Activated CD4-positive, alpha-beta T cell treated with anti-CD3 and anti-CD28 coated beads for 36 hours (primary cell): ENCODE data around the gene KRTAP10-2. TPM values are rescaled to one million over a fixed set of nuclear protein-coding genes. Genes with fewer than 3 reads are reported as not detected.
"Not testable (repeated sequence)": the region's sequence is repeated elsewhere in the genome, so short reads cannot be mapped to it uniquely, and the experiment has no call there.

Experiments used
- ATAC-seq: fragments of 200-7000 bp; cut with Tn5 transposase; one replicate; pipeline ENCODE4 v1.10.0; 2021; ENCODE audit warnings: mild to moderate bottlenecking, moderate library complexity
- CTCF ChIA-PET: fragments of 350-600 bp; sonication (Branson Sonifier 250); formaldehyde crosslinking; loops from one replicate; lab custom pipeline; 2021; ENCODE audit warnings: antibody characterized with exemption; lab: Charles Lee
- POLR2A ChIA-PET: fragments of 350-600 bp; sonication (Branson Sonifier 250); formaldehyde crosslinking; loops from one replicate; lab custom pipeline; 2021; ENCODE audit warnings: antibody characterized with exemption, inconsistent platforms; lab: Charles Lee
- DNase-seq: peaks from one replicate; pipeline ENCODE4 v3.0.0-alpha.2; 2020
- H3K27ac Mint-ChIP-seq: one replicate; pipeline ENCODE4 v1.8.0; 2021; ENCODE audit warnings: mixed read lengths
- H3K27me3 Mint-ChIP-seq: one replicate; pipeline ENCODE4 v1.8.0; 2021; ENCODE audit warnings: mixed read lengths
- H3K36me3 Mint-ChIP-seq: one replicate; pipeline ENCODE4 v1.8.0; 2021; ENCODE audit warnings: low read depth, mixed read lengths
- H3K4me1 Mint-ChIP-seq: one replicate; pipeline ENCODE4 v1.8.0; 2021; ENCODE audit warnings: mixed read lengths
- H3K4me3 Mint-ChIP-seq: one replicate; pipeline ENCODE4 v1.8.0; 2021; ENCODE audit warnings: mild to moderate bottlenecking, moderate library complexity, mixed read lengths
- H3K9me3 Mint-ChIP-seq: one replicate; pipeline ENCODE4 v1.8.0; 2021; ENCODE audit warnings: low read depth, mixed read lengths
- intact Hi-C, 2 experiments: fragments of 100-400 bp; cut with DNase I in 1 of 2; cut with micrococcal nuclease in 1 of 2; formaldehyde crosslinking; loops; one replicate each; pipeline versions ENCODE4 v1.14.2 to v1.15.1; 2022 to 2024; cut with DNase I, micrococcal nuclease
- total RNA-seq, 2 experiments: library from RNA; stranded (reverse); gene quantifications; one replicate each; pipeline ENCODE4 v1.2.3, GENCODE V29; 2021

The KRTAP10-2 gene
- total RNA-seq, 2 experiments from 2014 or later, result not detected

DNA sequence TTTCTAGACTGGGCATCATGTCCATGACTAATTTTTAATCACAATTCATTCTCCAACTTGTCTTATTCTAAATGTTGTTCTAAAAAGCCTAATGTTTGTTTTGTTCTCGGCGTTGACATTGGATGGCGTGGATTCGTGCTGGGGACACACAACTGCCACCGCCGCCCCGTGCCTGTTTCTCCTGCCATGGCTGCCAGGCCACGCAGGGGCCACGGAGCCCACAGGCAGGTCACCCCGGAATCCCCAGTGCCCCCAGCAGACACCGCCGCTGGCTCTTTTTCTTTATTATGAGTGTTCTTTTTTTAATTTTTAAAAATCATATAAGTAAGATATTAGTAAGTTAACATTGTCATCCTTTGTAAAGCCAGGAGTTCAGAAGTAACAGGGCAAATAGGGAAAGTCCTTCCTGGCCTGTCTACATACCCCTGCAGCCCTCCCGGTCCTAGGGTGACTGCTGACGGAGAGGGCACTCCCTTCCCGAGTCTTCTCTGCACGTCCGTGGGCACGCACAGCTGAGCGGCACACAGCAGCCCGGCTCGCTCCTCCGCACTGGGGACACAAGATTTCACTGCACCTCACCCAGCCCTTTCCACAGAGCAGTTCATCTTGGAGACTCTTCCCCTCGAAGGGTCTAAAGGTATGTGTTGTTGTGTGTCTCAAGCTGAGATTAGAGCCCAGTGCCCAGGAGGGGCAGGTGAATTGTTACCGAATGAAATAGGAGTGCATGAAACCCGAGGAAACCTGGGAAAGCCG lies 43.5 kb downstream of the KRTAP10-2 start:
- intact Hi-C loops, result no loop called here
- CTCF ChIA-PET, result interaction anchor here (1.0 kb wide), 1 partner anchor 20 kb away, joined by 3 read pairs; no protein-coding TSS in a partner anchor
- H3K36me3 Mint-ChIP-seq, result no peaks in the 10 kb centered on the region

DNA sequence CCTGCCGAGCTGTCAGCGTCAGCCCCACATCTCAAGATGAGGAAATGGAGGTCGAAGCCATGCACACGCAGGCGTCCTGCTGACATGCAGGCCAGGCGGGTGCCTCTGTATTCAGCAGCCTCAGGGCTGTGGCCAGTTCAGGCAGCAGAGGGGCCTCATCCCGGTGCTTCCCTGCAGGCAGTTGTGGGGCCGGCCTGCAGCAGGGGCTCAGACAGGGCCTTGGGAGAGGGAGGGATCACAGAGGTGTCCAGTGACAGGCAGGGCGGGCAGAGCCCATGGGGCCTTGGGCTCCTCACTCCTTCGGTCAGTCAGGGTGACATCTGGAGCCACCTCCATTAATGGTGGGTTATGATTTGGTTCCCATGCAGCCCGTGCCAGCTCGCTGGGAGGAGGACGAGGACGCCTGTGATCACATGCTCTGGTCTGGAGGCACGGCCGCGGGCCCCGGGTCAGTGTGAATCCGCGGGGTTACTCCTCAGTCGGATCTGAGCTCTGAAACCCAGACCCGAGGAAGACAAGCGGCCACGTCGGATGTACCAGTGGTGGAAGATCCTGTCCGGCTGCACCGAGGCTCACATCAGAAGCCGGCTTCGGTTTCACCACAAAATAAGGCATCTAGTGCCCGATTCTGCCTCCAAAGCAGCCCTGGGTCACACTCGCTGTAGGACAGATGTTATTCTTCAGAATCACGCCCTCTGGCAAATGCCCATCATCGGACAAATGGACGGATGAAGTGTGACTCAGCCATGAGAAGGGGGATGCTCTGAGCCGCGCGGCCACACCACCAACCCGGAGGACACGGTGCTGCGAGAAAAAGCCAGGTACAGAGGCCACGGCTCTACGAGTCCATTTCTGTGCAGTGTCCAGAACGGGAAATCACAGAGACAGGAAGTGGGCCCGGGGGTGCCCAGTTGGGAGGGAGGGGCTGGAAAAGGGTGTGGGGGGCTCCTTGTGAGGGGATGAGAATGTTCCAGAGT lies 44.7 kb downstream of the KRTAP10-2 start:
- POLR2A ChIA-PET, result no interaction called here
- CTCF ChIA-PET, result interaction anchor here (1.0 kb wide), 1 partner anchor 19 kb away, joined by 3 read pairs; no protein-coding TSS in a partner anchor
- H3K9me3 Mint-ChIP-seq, result no peaks in the 10 kb centered on the region
- H3K4me3 Mint-ChIP-seq, result no peak overlapping the region
- H3K27me3 Mint-ChIP-seq, result no peaks in the 10 kb centered on the region
- no peak for ATAC-seq
- H3K36me3 Mint-ChIP-seq, result no peaks in the 10 kb centered on the region
- H3K27ac Mint-ChIP-seq, result no peak overlapping the region
- no peak for DNase-seq
- intact Hi-C loops, result no loop called here
- no peaks in the 10 kb centered on the region for H3K4me1 Mint-ChIP-seq

More for the DNA sequence above, 43.5 kb downstream of the KRTAP10-2 start:
- ATAC-seq (no peak), DNase-seq (no peak)
- POLR2A ChIA-PET, result no interaction called here
- Mint-ChIP-seq H3K9me3 (no peaks in the 10 kb centered on the region), H3K4me3 (no peak overlapping the region), H3K4me1 (no peaks in the 10 kb centered on the region), H3K27ac (no peak overlapping the region), H3K27me3 (no peaks in the 10 kb centered on the region)

DNA sequence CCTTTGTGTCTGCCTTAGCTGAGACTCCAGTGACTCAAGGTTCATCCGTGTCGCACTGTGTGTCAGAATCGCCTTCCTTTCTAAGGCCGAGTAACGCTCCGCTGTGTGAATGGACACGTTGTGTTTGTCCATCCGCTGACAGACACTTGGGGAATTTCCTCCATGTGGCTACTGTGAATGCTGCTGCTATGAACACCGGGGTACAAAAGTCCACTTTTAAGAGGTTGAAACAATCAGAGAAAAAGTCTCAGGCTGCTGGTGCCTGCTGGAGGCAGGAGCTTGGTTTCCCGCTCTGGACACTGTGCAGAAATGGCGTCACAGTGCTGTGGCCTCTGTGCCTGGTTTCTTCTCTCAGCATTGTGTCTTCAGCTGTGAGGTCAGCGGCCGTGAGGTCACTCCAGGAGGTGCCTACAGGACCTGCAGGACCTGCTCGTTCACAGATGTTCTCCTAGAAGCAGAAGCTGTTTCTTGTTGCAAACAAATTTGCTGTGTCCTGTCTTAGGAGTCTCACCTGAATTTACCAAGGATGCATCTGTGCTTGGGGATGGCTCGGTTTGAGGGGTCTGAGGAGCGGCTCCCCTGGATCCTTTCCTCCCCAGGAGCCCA lies 45.5 kb downstream of the KRTAP10-2 start:
- Mint-ChIP-seq H3K9me3 (no peaks in the 10 kb centered on the region), H3K27me3 (no peaks in the 10 kb centered on the region), H3K27ac (no peak overlapping the region), H3K4me3 (no peak overlapping the region), H3K4me1 (no peaks in the 10 kb centered on the region), H3K36me3 (no peaks in the 10 kb centered on the region)
- ChIA-PET CTCF (no interaction called here), POLR2A (no interaction called here)
- DNase-seq (no peak), ATAC-seq (no peak)
- intact Hi-C loops, result no loop called here

DNA sequence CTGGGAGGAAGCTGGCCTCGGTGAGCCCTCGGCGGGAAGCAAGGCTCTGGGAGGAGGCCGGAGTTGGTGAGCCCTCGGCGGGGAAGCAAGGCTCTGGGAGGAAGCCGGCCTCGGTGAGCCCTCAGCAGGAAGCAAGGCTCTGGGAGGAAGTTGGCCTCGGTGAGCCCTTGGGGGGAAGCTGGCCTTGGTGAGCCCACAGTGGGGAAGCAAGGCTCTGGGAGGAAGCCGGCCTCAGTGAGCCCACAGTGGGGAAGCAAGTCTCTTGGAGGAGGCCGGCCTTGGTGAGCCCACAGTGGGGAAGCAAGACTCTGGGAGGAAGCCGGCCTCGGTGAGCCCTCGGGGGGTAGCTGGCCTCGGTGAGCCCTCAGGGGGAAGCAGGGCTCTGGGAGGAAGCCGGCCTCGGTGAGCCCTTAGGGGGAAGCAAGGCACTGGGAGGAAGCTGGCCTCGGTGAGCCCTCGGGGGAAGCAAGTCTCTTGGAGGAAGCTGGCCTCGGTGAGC lies 47.4 kb downstream of the KRTAP10-2 start:
- no peak for DNase-seq
- intact Hi-C loops, result no loop called here
- H3K4me1 Mint-ChIP-seq, result no peaks in the 10 kb centered on the region
- H3K4me3 Mint-ChIP-seq, result no peak overlapping the region
- no peak for ATAC-seq
- no peaks in the 10 kb centered on the region for H3K27me3 Mint-ChIP-seq
- H3K27ac Mint-ChIP-seq, result no peak overlapping the region
- ChIA-PET CTCF (interaction anchor here (0.7 to 1.2 kb wide), 3 partner anchors 9 to 222 kb away, joined by 3 to 7 read pairs (median 3); no protein-coding TSS in a partner anchor), POLR2A (no interaction called here)
- H3K36me3 Mint-ChIP-seq, result no peaks in the 10 kb centered on the region
- no peaks in the 10 kb centered on the region for H3K9me3 Mint-ChIP-seq

DNA sequence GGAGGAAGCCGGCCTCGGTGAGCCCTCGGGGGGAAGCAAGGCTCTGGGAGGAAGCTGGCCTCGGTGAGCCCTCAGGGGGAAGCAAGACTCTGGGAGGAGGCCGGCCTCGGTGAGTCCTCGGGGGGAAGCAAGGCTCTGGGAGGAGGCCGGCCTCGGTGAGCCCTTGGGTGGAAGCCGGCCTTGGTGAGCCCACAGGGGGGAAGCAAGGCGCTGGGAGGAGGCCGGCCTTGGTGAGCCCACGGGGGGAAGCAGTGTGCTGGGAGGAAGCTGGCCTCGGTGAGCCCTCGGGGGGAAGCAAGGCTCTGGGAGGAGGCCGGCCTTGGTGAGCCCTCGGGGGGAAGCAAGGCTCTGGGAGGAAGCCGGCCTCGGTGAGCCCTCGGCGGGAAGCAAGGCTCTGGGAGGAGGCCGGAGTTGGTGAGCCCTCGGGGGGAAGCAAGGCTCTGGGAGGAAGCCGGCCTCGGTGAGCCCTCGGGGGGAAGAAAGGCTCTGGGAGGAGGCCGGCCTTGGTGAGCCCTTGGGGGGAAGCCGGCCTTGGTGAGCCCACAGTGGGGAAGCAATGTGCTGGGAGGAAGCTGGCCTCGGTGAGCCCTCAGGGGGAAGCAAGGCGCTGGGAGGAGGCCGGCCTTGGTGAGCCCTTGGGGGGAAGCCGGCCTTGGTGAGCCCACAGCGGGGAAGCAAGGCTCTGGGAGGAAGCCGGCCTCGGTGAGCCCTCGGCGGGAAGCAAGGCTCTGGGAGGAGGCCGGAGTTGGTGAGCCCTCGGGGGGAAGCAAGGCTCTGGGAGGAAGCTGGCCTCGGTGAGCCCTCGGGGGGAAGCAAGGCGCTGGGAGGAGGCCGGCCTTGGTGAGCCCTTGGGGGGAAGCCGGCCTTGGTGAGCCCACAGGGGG lies 48.1 kb downstream of the KRTAP10-2 start:
- CTCF ChIA-PET, result interaction anchor here (2.1 kb wide), 1 partner anchor 290 kb away, joined by 7 read pairs; no protein-coding TSS in a partner anchor
- H3K4me3 Mint-ChIP-seq, H3K27ac Mint-ChIP-seq, intact Hi-C loops, H3K36me3 Mint-ChIP-seq, ATAC-seq, H3K4me1 Mint-ChIP-seq, DNase-seq, H3K9me3 Mint-ChIP-seq, H3K27me3 Mint-ChIP-seq, POLR2A ChIA-PET: not testable (repeated sequence)

DNA sequence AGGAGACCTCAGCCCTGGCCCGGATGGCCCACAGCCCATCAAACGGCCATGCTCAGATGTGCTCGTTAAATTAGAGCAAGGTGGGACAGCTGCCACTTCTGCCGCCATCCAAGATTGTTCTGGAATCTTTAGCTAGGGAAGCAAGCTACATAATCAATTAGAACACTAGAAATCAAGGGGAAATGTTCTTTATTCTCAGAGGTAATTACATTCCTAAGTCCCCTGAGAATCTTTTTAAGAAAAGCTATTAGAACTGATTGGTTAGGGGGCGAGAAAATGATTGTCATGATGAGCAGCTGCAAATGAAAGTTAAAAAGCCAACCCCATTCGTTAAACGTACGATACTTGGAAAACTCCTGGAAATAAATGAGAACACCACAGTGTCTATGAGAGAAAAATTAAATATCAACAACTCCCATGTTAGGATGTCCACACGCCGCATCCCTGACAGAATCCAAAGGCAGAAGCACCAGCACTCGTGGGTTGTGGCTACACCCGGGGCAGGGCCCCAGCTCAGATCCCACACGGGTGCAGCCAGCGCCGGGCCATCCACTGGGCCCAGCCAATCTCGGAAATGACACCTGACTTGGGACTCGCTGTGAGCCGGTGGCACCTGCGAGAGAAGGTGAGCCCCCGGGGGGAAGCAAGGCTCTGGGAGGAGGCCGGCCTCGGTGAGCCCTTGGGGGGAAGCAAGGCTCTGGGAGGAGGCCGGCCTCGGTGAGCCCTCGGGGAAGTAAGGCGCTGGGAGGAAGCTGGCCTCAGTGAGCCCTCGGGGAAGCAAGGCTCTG lies 48.9 kb downstream of the KRTAP10-2 start:
- ChIA-PET POLR2A (no interaction called here), CTCF (interaction anchor here (2.1 kb wide), 1 partner anchor 291 kb away, joined by 7 read pairs; no protein-coding TSS in a partner anchor)
- no peak overlapping the region for H3K27ac Mint-ChIP-seq
- H3K27me3 Mint-ChIP-seq, result no peaks in the 10 kb centered on the region
- no peak overlapping the region for H3K4me3 Mint-ChIP-seq
- ATAC-seq (no peak), DNase-seq (no peak)
- no peaks in the 10 kb centered on the region for H3K4me1 Mint-ChIP-seq
- H3K9me3 Mint-ChIP-seq, result no peaks in the 10 kb centered on the region
- intact Hi-C loops, result no loop called here
- no peaks in the 10 kb centered on the region for H3K36me3 Mint-ChIP-seq

Other genes starting within 250 kb of the KRTAP10-2 start
- 10 to 100 TPM in 1 of 2 experiments, 1 to 10 TPM in 1; 7.3 to 11.4 TPM for gene CFAP410, start 212.1 kb downstream of the KRTAP10-2 start, total RNA-seq
- 1 to 10 TPM; 1.5 to 1.7 TPM for gene TRPM2, start 197.9 kb downstream of the KRTAP10-2 start, total RNA-seq
- gene LRRC3, start 96.0 kb downstream of the KRTAP10-2 start, total RNA-seq, result 1 to 10 TPM; 2.7 to 2.9 TPM
- not detected for gene KRTAP10-1, start 11.3 kb downstream of the KRTAP10-2 start, total RNA-seq
- gene KRTAP10-3, start 7.3 kb upstream of the KRTAP10-2 start, total RNA-seq, result not detected
- gene KRTAP10-4, start 22.2 kb upstream of the KRTAP10-2 start, total RNA-seq, result not detected
- gene KRTAP10-5, start 29.1 kb upstream of the KRTAP10-2 start, total RNA-seq, result not detected
- not detected for gene KRTAP10-6, start 41.0 kb upstream of the KRTAP10-2 start, total RNA-seq
- not detected for gene KRTAP10-7, start 49.1 kb upstream of the KRTAP10-2 start, total RNA-seq
- not detected for gene KRTAP10-8, start 60.6 kb upstream of the KRTAP10-2 start, total RNA-seq
- not detected for gene KRTAP10-9, start 75.6 kb upstream of the KRTAP10-2 start, total RNA-seq
- not detected for gene KRTAP10-10, start 85.9 kb upstream of the KRTAP10-2 start, total RNA-seq
- not detected for gene KRTAP10-11, start 94.9 kb upstream of the KRTAP10-2 start, total RNA-seq
- gene KRTAP12-4, start 103.2 kb upstream of the KRTAP10-2 start, total RNA-seq, result not detected
- not detected for gene KRTAP12-3, start 106.4 kb upstream of the KRTAP10-2 start, total RNA-seq
- gene KRTAP12-2, start 115.4 kb upstream of the KRTAP10-2 start, total RNA-seq, result not detected
- not detected for gene KRTAP12-1, start 130.7 kb upstream of the KRTAP10-2 start, total RNA-seq
- gene KRTAP10-12, start 145.7 kb upstream of the KRTAP10-2 start, total RNA-seq, result not detected
- not detected for gene TSPEAR, start 160.1 kb upstream of the KRTAP10-2 start, total RNA-seq